Measurements from ENCODE around the gene RBM20. TPM values are rescaled to one million over a fixed set of nuclear protein-coding genes. Genes with fewer than 3 reads are reported as not detected.

The RBM20 gene
- total RNA-seq, 1 donor from 2014 or later, result 3.3 TPM

GRCh38 chr10:110687400-110687799 is 43.3 kb downstream of the RBM20 start:
- no peak overlapping the region for H3K4me3 ChIP-seq (ENCODE audit: low read depth, low read length)
- no peaks in the 10 kb centered on the region for H3K27me3 ChIP-seq (ENCODE audit: control insufficient read depth, insufficient read depth, low read length)
- TF ChIP-seq, protein P1, sequence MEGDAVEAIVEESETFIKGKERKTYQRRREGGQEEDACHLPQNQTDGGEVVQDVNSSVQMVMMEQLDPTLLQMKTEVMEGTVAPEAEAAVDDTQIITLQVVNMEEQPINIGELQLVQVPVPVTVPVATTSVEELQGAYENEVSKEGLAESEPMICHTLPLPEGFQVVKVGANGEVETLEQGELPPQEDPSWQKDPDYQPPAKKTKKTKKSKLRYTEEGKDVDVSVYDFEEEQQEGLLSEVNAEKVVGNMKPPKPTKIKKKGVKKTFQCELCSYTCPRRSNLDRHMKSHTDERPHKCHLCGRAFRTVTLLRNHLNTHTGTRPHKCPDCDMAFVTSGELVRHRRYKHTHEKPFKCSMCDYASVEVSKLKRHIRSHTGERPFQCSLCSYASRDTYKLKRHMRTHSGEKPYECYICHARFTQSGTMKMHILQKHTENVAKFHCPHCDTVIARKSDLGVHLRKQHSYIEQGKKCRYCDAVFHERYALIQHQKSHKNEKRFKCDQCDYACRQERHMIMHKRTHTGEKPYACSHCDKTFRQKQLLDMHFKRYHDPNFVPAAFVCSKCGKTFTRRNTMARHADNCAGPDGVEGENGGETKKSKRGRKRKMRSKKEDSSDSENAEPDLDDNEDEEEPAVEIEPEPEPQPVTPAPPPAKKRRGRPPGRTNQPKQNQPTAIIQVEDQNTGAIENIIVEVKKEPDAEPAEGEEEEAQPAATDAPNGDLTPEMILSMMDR (IDR thresholded peaks at IDR 0.05; ENCODE audit: insufficient read depth, low read length, poor library complexity, severe bottlenecking), result no peak
- H3K36me3 ChIP-seq (ENCODE audit: control insufficient read depth, insufficient read depth, low read length), result no peaks in the 10 kb centered on the region
- DNase-seq (ENCODE audit: low read depth), result no peak

- DNase-seq (ENCODE audit: low read depth), result no peak
These were observed 47.0 kb downstream of the RBM20 start for GRCh38 chr10:110691139-110691538.

GRCh38 chr10:110694263-110694662 is 50.1 kb downstream of the RBM20 start:
- TF ChIP-seq, protein P1 (IDR thresholded peaks at IDR 0.05; ENCODE audit: insufficient read depth, low read length, poor library complexity, severe bottlenecking), result no peak
- H3K27me3 ChIP-seq (ENCODE audit: control insufficient read depth, insufficient read depth, low read length), result no peaks in the 10 kb centered on the region

More at GRCh38 chr10:110691139-110691538, 47.0 kb downstream of the RBM20 start:
- TF ChIP-seq, protein P1 (IDR thresholded peaks at IDR 0.05; ENCODE audit: insufficient read depth, low read length, poor library complexity, severe bottlenecking), result no peak
- Histone ChIP-seq H3K27me3 (ENCODE audit: control insufficient read depth, insufficient read depth, low read length) (no peaks in the 10 kb centered on the region), H3K4me3 (ENCODE audit: low read depth, low read length) (no peak overlapping the region), H3K36me3 (ENCODE audit: control insufficient read depth, insufficient read depth, low read length) (no peaks in the 10 kb centered on the region)

GRCh38 chr10:110694820-110695538 is 50.8 kb downstream of the RBM20 start:
- no peak for DNase-seq (ENCODE audit: low read depth)
- no peaks in the 10 kb centered on the region for H3K27me3 ChIP-seq (ENCODE audit: control insufficient read depth, insufficient read depth, low read length)
- TF ChIP-seq, protein P1 (IDR thresholded peaks at IDR 0.05; ENCODE audit: insufficient read depth, low read length, poor library complexity, severe bottlenecking), result no peak
- no peaks in the 10 kb centered on the region for H3K36me3 ChIP-seq (ENCODE audit: control insufficient read depth, insufficient read depth, low read length)
- H3K4me3 ChIP-seq (ENCODE audit: low read depth, low read length), result no peak overlapping the region

More at GRCh38 chr10:110694263-110694662, 50.1 kb downstream of the RBM20 start:
- Histone ChIP-seq H3K4me3 (ENCODE audit: low read depth, low read length) (no peak overlapping the region), H3K36me3 (ENCODE audit: control insufficient read depth, insufficient read depth, low read length) (no peaks in the 10 kb centered on the region)
- DNase-seq (ENCODE audit: low read depth), result no peak

GRCh38 chr10:110695539-110695886 is 51.4 kb downstream of the RBM20 start:
- no peak for DNase-seq (ENCODE audit: low read depth)
- Histone ChIP-seq H3K36me3 (ENCODE audit: control insufficient read depth, insufficient read depth, low read length) (no peaks in the 10 kb centered on the region), H3K27me3 (ENCODE audit: control insufficient read depth, insufficient read depth, low read length) (no peaks in the 10 kb centered on the region), H3K4me3 (ENCODE audit: low read depth, low read length) (no peak overlapping the region)
- TF ChIP-seq, protein P1 (IDR thresholded peaks at IDR 0.05; ENCODE audit: insufficient read depth, low read length, poor library complexity, severe bottlenecking), result no peak

DNA sequence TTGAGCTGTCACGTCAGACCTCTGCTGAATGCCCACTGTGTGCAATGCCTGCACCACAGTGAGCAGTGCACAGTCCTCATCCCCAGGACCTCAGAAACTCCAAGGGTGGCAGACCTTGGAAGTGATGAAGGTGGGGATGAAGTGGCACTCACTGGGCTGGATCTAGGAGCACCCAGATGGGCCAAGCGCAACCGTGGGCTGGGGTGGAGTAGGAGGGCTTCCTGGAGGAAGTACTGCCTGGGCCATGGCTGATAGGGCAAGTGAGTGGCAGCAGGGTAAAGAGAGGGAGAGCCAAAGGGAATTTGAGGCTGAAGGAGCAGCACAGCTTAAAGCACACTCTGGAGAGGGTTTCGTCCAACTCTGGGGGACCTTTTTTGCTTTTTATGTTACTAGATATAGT is 52.3 kb downstream of the RBM20 start:
- TF ChIP-seq, protein P1 (IDR thresholded peaks at IDR 0.05; ENCODE audit: insufficient read depth, low read length, poor library complexity, severe bottlenecking), result no peak
- H3K27me3 ChIP-seq (ENCODE audit: control insufficient read depth, insufficient read depth, low read length), result no peaks in the 10 kb centered on the region
- H3K36me3 ChIP-seq (ENCODE audit: control insufficient read depth, insufficient read depth, low read length), result no peaks in the 10 kb centered on the region
- no peak overlapping the region for H3K4me3 ChIP-seq (ENCODE audit: low read depth, low read length)
- DNase-seq (ENCODE audit: low read depth), result no peak
